Measurements from ENCODE around the gene PLSCR4.

Gene PLSCR4

DNA sequence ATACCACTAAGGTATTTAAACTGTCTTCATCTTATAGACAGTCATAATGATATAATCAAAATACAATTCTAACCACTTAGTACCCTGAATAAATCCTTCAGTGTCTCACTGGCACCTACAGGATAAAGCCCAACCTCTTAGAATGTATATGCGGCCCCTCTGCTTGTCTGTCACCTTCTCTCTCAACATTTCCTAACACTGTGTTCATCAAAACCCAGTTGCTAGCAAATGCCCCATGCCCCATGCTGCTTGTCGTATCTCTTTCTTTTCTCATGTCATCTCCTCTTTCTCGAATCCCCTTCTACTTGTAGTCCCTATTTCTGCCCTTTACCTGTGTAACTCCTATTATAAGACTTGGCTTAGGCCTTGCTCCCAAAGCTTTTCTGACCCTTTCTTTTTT lies 24.6 kb upstream of the PLSCR4 start:
- no peak for DNase-seq (ENCODE audit: insufficient read length, low spot score)
- TF ChIP-seq, protein P1, sequence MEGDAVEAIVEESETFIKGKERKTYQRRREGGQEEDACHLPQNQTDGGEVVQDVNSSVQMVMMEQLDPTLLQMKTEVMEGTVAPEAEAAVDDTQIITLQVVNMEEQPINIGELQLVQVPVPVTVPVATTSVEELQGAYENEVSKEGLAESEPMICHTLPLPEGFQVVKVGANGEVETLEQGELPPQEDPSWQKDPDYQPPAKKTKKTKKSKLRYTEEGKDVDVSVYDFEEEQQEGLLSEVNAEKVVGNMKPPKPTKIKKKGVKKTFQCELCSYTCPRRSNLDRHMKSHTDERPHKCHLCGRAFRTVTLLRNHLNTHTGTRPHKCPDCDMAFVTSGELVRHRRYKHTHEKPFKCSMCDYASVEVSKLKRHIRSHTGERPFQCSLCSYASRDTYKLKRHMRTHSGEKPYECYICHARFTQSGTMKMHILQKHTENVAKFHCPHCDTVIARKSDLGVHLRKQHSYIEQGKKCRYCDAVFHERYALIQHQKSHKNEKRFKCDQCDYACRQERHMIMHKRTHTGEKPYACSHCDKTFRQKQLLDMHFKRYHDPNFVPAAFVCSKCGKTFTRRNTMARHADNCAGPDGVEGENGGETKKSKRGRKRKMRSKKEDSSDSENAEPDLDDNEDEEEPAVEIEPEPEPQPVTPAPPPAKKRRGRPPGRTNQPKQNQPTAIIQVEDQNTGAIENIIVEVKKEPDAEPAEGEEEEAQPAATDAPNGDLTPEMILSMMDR (IDR thresholded peaks at IDR 0.05; ENCODE audit: insufficient read depth, missing control alignments) = no peak
- no peak for FAIRE-seq

DNA sequence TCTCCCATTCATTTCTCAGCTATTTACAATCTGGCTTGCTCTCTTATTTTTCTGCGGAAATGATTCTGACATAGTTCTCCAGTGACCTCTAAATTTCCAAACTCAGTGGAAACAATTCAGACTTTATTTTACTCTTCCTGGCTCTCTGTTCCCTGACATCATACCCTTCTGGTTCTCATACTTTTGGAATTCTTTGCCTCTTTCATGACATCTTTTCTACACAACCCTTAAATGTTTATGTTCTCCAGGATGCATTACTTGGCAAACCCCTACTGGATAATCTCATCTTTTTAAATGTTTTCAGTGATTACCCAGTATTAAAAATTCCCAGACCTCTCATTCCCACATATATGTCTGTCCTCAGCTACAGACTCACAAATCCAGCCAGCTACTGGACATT lies 23.9 kb upstream of the PLSCR4 start:
- FAIRE-seq (no peak), DNase-seq (ENCODE audit: insufficient read length, low spot score) (no peak)
- TF ChIP-seq, protein P1 (IDR thresholded peaks at IDR 0.05; ENCODE audit: insufficient read depth, missing control alignments) = no peak

DNA sequence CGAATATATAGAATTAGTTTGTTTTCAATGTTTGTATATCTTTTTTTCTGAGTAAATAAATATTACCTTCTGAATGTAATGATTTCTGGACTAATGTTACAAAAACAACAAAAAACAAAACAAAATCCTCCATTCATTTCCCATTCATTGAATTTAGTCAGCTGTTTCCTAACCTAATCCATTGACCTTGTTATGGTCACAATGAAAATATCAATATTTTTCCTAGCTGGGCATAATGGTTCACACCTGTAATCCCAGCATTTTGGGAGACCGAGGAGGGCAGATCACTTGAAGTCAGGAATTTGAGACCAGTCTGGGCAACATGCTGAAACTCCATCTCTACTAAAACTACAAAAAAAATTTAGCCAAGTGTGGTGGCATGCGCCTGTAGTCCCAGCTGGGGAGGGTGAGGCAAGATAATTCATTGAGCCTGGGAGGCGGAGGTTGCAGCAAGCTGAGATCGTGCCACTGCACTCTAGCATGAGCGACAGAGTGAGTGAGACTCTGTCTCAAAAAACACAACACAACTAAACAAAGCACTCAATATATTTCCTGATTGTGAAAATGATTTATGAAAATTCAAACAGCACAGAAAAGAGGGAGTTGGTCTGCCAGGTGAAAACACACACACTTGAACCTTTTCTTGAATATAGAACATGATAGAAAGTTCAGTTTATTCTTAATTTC lies 23.0 kb upstream of the PLSCR4 start:
- DNase-seq (ENCODE audit: insufficient read length, low spot score) (no peak), FAIRE-seq (no peak)
- TF ChIP-seq, protein P1 (IDR thresholded peaks at IDR 0.05; ENCODE audit: insufficient read depth, missing control alignments) = no peak

DNA sequence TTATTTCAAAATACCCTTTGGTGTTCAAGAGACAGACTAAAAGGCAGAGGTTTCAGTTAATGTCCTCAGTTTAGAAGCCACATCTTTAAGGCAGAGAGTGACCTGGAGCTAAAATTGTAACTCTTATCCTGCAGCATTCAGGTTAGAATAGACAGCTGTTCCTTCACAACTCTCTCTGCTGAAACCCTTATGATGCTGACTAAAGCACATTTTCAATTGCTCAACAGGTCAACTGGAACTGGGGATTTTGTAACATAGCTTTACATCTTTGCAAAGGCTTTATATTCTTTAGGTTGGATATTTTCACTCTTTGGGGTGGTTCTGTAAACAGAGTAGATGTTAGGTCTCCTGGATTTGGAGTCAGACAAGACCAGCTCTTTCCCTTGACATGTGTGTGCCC lies 20.3 kb upstream of the PLSCR4 start:
- TF ChIP-seq, protein P1 (IDR thresholded peaks at IDR 0.05; ENCODE audit: insufficient read depth, missing control alignments) = no peak
- no peak for DNase-seq (ENCODE audit: insufficient read length, low spot score)
- no peak for FAIRE-seq

DNA sequence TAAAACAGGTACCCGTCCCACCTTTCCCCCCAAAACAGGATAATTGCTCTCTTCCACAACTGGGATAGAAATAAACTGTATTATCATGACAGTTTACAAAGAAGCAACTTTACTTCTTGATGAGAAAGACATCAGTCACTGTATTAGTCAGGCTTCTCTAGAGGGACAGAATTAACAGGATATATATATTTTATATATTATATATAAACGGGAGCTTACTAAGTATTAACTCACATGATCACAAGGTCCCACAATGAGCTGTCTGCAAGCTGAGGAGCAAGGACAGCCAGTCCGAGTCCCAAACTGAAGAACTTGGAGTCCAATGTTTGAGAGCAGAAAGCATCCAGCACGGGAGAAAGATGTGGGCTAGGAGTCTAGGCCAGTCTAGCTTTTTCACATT lies 18.4 kb upstream of the PLSCR4 start:
- DNase-seq (ENCODE audit: insufficient read length, low spot score) = no peak
- TF ChIP-seq, protein P1 (IDR thresholded peaks at IDR 0.05; ENCODE audit: insufficient read depth, missing control alignments) = no peak
- no peak for FAIRE-seq

DNA sequence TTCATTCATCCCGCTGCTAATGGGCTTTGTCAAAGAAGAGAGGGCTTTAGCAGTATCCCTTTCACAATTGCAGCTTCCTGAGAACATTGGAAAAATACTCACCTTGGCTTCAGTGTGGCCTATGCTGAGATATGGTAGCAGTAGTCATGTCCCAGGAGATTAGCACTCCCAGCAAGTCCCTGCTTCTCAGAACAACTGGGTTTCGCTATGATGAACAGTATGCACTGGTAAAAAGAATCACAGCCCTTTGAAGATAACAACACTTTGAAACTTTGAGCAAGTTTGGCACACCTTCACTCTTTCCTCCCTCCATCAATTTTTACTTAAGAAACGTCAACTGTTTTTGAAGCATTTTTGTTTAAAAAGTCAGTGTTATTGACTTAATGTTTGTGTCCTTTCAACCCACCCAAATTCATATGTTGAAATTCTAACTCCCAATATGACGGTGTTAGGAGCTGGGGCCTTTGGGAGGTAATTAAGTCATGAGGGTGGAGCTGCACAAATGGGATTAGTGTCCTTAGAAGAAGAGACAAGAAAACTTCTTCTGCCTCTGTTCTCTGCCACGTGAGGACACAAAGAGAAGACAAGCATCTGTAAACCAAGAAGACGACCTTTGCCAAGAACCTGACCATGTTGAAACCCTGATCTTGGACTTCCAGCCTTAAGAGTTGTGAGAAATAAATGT lies 17.8 kb upstream of the PLSCR4 start:
- TF ChIP-seq, protein P1 (IDR thresholded peaks at IDR 0.05; ENCODE audit: insufficient read depth, missing control alignments) = no peak
- DNase-seq (ENCODE audit: insufficient read length, low spot score) = no peak
- no peak for FAIRE-seq

DNA sequence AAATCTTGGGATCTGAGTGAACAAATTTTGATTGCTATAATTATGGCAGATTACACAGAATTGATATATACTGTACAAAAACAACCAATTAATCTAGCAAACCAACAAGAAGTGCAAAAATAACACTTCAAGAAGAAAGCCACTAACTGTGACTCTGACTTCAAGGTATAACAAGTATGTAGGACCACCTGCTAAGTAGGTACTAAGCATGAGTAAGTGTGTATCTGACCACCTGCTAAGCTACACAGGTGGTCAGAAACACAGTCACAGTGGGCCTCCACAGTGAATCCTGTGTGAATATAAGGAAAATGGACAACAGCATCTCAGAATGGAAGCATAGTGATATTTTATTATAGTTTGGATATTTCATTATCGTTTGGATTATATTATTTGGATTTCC lies 14.8 kb upstream of the PLSCR4 start:
- TF ChIP-seq, protein P1 (IDR thresholded peaks at IDR 0.05; ENCODE audit: insufficient read depth, missing control alignments) = no peak
- FAIRE-seq (no peak), DNase-seq (ENCODE audit: insufficient read length, low spot score) (no peak)
